ENCODE results near the gene TRAPPC2L. TPM values are rescaled to one million over a fixed set of nuclear protein-coding genes. Genes with fewer than 3 reads are reported as not detected.

TRAPPC2L gene
- total RNA-seq, 2 donors from 2014 or later, result 23.7 to 38.9 TPM

- Histone ChIP-seq H3K4me1 (replicated peaks) (no peaks in the 10 kb centered on the region), H3K36me3 (peaks cover 0 to 10% of the 10 kb centered on the region in 2 donors), H3K9me3 (no peaks in the 10 kb centered on the region), H3K27me3 (replicated peaks; ENCODE audit: insufficient read depth) (no peaks in the 10 kb centered on the region), H3K27ac (no peak within 1 kb of the TSS), H3K4me3 (no peak within 1 kb of the TSS)
- WGBS, result 68% methylated on average over 19 of the region's 20 CpGs
- intact Hi-C loops (cut with DNase I), result no loop called here
- TF ChIP-seq CTCF (IDR thresholded peaks at IDR 0.05) (no peak), POLR2A (IDR thresholded peaks at IDR 0.05) (no peak), POLR2AphosphoS5 (IDR thresholded peaks at IDR 0.05) (no peak)
- no peak for DNase-seq (ENCODE audit: low spot score)
These were observed 9.4 kb downstream of the TRAPPC2L start, which contains the start of gene PABPN1L for GRCh38 chr16:88866151-88866920. PABPN1L (minus strand) TSS chr16:88866660; CDS start chr16:88866606, 54 bp downstream.

- Histone ChIP-seq H3K4me3 (no peak overlapping the region), H3K27me3 (replicated peaks; ENCODE audit: insufficient read depth) (no peaks in the 10 kb centered on the region), H3K9me3 (no peaks in the 10 kb centered on the region), H3K4me1 (replicated peaks) (no peaks in the 10 kb centered on the region), H3K36me3 (no peaks in the 10 kb centered on the region), H3K27ac (no peak overlapping the region)
- no peak for DNase-seq (ENCODE audit: low spot score)
- TF ChIP-seq CTCF (IDR thresholded peaks at IDR 0.05), result no peak
- no peak for TF ChIP-seq POLR2AphosphoS5 (IDR thresholded peaks at IDR 0.05)
- no peak for TF ChIP-seq POLR2A (IDR thresholded peaks at IDR 0.05)
- intact Hi-C loops (cut with DNase I), result no loop called here
- WGBS, result 87% methylated on average over 24 of the region's 24 CpGs
These were observed 10.8 kb downstream of the TRAPPC2L start for GRCh38 chr16:88867581-88868246.

- no peaks in the 10 kb centered on the region for H3K27me3 ChIP-seq (replicated peaks; ENCODE audit: insufficient read depth)
- DNase-seq (ENCODE audit: low spot score), result no peak
- no peaks in the 10 kb centered on the region for H3K36me3 ChIP-seq
- H3K9me3 ChIP-seq, result no peaks in the 10 kb centered on the region
- TF ChIP-seq POLR2A (IDR thresholded peaks at IDR 0.05) (no peak), CTCF (IDR thresholded peaks at IDR 0.05) (no peak), POLR2AphosphoS5 (IDR thresholded peaks at IDR 0.05) (no peak)
- 88% methylated on average over 27 of the region's 27 CpGs for WGBS
- no peaks in the 10 kb centered on the region for H3K4me1 ChIP-seq (replicated peaks)
- H3K27ac ChIP-seq, result no peak overlapping the region
- no peak overlapping the region for H3K4me3 ChIP-seq
- intact Hi-C loops (cut with DNase I), result no loop called here
These were observed 12.2 kb downstream of the TRAPPC2L start for GRCh38 chr16:88868974-88869672.

GRCh38 chr16:88869673-88869980 is 12.7 kb downstream of the TRAPPC2L start:
- TF ChIP-seq CTCF (IDR thresholded peaks at IDR 0.05), result no peak
- no peak for TF ChIP-seq POLR2AphosphoS5 (IDR thresholded peaks at IDR 0.05)
- no peak for TF ChIP-seq POLR2A (IDR thresholded peaks at IDR 0.05)
- no peak for DNase-seq (ENCODE audit: low spot score)
- Histone ChIP-seq H3K4me1 (replicated peaks) (no peaks in the 10 kb centered on the region), H3K36me3 (no peaks in the 10 kb centered on the region), H3K9me3 (no peaks in the 10 kb centered on the region), H3K27me3 (replicated peaks; ENCODE audit: insufficient read depth) (no peaks in the 10 kb centered on the region), H3K27ac (no peak overlapping the region), H3K4me3 (no peak overlapping the region)
- WGBS, result 87% methylated on average over 9 of the region's 9 CpGs
- intact Hi-C loops (cut with DNase I), result no loop called here
